RCC 7860 (cell line): ENCODE results near the gene ULK3.

ENCODE experiments used
- DNase-seq: peaks from one replicate; pipeline ENCODE4 v3.0.0-alpha.2; 2015; ENCODE audit warnings: low spot score
- FAIRE-seq: peaks from 2 replicates; lab custom pipeline; 2012; peaks lifted over from hg19 to GRCh38; lab: Jason Lieb, UNC

The ULK3 gene

DNA sequence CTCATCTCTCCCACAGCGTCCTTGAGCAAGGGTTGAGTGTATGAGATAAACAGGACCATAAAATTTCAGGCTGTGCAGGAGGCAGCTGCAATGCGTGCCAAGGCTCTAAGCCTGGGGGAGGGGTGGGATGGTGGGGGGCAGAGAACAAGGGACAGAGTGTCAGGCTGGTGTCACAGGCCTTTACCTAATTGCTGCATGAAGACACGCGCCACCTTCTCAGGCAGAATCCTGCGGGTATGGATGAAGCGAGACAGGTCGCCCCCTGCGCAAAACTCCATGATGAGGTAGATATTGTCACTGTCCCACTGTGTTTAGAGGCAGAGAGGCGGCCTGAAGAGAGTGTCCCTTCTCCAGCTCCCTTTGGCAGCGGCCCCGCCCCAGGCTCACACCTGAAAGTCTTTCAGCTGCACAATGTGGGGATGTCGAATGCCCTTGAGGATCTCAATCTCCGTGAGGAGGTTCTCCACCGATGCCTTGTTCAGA, 1.0 kb downstream of the ULK3 start:
- DNase-seq (no peak), FAIRE-seq (no peak)

DNA sequence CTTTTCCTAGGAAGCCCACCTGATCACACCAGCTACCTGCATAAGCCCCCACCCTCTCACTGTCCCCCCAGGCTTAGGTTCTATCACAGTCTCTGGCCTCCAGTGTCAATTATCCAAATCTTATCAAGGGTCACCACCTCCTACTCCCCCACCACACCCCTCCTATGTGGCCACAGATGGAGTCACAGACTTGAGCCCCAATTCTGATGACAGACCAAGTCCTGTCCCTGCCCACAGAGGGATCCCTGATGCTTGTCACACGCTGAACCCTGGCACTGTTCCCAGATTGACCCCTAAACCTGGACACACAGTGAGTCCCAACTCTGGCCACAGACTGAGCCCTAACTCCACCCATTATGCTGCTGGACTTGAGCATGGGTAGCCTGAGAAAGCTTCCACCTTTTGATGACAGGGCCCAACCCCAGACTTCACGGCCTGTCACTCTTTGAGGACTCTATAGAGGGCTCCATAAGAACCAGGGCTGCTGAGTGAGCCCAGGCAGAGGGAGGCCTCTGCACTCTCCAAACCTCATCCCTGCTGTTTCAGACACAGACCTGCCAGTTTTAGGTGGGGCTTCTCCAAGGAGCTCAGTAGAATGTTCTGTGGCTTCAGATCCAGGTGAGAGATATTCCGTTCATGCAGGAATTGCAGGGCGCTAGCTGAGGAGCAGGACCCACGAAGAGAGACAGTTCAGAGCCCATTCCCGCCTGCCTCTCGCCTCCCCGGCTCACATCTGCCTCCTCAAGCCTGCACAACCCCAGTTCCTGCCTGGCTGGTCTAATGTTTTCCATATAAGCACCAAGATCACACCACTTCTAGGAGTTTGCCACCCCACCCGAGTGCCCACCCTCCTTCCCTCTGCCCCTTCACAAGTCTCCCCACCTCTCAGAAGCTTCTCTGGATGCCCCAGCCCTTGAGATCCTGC, 1.8 kb downstream of the ULK3 start:
- DNase-seq (no peak), FAIRE-seq (no peak)

DNA sequence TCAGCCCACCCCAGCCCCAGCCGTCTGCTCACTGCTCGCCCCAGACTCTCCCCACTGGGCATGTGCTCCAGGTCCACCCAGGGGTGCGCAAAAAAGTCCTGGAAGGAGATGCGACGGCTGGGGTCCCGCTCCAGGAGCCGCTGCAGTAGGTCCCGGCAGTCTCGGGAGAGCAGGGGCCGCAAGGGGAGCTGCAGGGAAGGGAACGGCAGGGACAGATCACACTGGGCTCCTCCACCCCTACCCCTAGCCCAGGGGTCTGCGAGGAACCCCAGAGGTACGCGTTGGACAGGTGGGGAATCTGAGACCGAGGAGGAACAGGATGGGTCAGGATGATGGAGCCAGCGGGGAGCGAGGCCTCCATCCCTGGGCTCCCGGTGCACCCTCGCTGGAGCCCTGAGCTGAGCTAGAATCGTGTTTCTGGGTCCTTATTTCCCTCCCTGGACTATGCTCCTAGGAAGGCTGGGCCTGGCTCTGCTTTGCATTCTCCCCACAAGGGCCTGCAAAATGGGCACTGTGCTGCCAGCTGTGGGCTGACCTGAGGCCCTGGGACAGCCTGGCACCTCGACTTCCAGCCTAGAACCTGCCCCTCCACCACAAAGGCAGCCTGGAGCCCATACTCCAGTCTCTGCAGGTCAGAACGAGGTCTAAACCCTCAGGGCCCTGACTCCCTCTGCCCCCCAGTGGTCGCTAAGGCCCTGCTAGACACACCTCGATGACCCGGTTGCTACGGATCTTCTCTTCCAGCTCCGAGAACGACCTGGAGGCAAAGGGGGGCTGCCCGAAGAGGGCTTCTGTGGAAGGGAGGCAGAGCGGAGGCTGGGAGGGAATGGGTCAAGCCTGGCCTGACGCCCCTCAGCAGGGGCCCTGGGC, 3.2 kb downstream of the ULK3 start:
- DNase-seq (no peak), FAIRE-seq (no peak)

DNA sequence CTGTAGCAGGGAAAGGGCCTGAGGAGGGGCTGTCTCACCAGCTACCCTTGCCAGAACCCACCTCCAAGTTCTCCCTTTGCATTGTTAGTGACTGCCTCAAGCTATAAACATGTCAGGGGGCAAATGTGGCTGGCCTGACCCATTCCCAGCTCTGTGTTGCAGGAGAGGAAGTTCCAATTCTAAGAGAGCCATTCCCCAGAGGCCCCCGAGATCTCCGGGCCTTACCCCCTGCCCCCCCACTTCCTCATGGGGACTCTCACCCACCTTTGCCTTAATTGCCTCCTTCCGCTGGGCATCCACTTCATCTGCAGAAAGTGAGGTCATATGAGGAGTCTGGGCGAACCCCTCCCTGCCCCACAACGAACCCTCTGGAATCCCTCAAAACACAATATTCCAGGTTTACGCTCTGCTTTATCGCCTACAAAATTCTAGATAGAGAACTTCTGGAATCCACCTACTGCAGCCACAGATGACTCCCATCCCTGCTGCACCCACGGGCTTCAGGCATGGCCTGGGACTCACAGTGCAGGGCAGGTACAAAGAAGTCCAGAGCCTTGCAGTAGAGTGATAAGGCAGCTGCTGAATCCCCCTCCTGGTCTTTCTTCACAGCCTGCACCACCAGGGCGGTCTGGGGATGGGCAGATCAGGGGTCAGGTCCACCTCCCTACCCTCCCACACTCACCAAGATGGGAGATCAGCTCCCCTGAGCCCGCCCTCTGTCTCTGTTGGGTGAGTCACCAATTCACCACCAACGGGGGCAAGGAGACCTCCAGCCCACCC, 4.0 kb downstream of the ULK3 start:
- no peak for FAIRE-seq
- no peak for DNase-seq

DNA sequence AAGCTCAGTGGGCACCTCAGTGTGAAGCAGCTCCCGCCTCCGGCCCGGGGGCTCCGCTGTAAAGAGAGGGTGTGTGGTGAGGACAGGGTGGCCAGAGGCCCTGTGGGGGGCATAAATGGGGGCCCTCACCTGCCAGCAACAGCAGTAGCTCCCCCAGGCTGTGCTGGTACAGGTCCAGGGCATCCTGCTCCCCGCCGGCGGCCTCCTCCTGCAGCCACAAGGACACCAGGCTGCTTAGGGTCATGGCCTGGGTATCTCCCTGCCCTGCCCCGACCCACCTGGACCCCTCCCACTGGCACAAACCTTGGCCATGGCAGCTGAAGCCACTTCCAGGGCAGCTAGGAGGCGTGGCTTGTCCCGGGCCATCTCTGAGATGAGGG, 4.8 kb downstream of the ULK3 start:
- FAIRE-seq (no peak), DNase-seq (no peak)

DNA sequence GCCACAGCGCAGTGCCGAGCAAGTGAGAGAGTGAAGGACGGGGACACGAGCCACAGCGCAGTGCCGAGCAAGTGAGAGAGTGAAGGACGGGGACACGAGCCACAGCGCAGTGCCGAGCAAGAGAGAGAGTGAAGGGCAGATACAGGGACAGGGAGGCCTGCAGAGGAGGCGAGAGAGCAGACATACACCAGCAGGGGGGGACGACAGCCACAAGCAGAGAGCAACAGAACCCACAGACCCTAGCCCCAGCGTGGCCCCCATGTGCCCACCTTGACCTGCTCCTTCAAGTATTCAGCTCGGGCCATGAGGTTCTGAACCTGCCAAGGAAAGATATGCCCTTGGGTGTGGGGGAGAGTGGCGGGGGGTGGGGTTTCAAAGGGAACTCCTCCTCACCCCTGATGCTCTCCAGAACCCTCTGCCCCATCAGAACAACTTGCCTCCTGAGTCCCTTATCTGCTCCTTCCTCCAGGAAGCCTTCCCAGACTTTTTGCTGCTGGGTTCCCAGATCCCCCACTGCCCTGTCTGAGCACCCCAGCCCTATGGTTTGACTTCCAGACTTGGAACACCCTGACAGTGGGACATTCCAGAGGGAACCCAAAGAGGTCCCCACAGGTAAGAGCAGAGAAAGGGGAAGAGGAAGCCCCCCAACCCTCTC, 5.3 kb downstream of the ULK3 start:
- DNase-seq, result no peak

DNA sequence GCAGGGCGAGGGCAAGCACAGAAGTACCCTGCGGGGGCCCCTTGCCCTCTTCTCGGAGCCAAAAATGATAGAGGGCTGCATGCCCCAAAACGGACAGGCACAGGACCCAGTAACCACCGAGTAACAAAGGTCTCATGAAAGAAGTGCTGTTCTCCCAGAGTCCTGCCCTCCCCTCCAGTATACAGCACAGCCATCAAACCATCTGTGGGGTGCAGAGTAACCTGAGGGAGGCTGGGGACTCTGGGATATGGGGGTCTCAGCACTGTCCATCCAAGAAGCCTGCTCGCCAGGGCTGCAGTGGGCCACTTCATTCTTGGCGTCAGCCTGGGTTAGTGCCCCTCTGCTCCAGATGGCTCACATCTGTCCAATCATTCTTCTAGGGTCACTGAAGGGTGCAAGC, 6.1 kb downstream of the ULK3 start:
- FAIRE-seq (no peak), DNase-seq (no peak)

More for the DNA sequence above, 5.3 kb downstream of the ULK3 start:
- FAIRE-seq, result no peak

DNA sequence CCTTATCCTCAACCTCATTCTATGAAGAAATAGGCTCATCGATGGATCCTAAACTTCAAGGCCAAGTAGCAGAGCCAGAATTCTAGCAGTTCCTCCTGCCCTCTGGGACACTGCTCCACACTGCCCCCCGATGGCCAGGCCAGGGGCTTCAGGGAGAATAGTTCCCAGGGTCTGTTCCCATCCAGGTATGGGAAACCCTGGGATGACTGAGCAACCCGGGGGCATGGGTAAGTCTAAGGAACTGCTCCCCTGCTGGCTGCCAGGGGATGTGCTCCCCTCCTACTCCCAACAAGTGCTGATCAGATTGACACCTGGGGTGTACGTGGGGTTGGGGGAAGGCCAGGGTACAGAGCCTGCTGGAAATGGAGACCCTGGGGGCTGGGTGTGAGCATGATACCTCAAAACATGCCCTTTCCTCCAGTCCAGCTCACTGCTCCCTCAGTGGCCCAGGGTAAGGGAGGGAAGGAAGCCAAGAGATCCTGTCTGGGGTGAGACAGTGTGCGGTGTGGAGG, 7.6 kb downstream of the ULK3 start:
- FAIRE-seq (no peak), DNase-seq (peak; percentile 48)

DNA sequence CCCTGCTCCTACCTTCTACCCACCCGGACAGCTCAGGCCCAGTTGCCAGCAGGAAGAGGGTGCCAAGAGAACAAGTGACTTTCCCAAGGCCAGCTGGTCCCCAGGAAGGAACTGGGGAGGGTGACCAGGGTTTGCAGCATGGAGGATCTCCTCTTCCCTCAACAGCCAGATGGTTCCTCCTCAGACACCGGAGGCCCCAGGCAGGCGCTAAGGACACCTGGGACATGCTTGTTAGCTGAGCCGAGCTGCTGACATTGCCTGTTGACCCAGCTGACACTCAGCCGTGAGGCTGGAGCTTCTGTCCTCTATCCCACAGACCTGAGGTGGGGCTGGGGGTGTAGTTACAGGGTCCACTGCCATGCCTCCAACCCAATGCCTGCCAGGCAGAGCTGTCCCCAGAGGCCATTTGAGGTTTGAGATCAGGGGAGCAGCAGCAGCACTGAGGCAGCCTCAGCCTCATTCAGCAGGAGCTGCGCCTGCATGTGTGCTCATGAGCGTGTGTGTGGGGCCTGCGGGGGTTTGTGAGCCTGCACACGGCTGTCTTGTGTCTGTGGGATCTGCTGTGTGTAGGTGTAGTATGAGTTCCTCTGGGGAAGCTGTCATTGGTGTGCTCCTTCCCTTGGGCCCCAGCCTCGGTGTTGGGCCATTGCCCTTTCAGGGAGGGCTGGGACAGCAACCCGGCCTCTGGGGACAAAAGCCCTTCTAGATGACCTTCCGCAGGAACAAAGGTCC, 9.4 kb downstream of the ULK3 start:
- DNase-seq (no peak), FAIRE-seq (no peak)

DNA sequence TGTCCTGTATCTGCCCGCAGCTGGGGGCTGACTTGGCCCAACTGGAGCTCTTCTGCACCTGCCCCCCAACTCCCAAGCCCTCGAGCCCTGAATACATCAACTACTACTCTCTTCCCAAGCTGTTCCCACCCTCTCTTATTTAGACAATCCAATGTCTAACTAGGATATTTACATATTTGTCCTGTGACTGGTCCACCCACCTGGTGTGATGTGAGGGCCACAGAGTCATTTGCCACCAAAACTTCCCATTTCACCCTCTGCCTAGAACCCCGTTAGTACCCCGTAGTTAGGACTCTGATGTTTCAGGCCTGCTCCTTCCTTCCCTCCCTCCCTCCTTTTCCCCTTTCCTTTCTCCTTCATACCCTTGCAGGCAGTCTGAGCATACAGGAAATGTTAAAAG, 10.1 kb downstream of the ULK3 start:
- FAIRE-seq, result no peak
- DNase-seq, result no peak

DNA sequence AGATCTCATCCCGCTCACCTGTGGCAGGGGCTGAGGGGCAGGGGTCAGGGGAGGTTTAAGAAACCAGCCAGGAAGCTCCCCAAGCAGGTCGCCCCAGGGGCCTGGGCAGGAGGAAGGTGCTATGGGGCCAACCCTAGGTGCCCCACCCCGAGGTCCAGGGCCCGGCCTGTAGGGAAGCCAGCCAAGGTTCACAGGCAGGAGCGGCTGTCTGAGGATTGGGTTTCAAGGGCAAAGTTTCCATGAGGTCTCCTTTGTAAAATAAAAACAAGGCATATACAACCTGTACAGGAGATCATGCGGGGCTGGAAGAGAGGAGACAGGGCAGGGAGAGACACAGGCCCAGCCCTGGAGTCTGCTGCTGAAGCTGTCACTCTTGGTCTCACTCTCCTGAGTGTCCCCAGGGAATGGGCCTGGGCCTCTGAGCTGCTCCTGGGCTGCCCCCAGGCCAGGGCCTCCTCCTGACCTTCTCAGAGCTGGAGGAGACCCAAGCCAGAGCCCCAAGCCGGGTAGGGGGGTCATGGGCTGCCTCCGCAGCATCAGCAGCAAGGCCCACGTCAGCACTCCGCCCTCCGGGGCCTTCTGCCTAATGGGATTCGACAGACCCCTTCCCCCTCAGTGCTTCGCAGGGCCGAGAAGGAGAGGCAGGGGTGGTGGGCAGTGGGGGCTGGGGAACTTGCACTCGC, 11.0 kb downstream of the ULK3 start:
- FAIRE-seq (no peak), DNase-seq (no peak)

DNA sequence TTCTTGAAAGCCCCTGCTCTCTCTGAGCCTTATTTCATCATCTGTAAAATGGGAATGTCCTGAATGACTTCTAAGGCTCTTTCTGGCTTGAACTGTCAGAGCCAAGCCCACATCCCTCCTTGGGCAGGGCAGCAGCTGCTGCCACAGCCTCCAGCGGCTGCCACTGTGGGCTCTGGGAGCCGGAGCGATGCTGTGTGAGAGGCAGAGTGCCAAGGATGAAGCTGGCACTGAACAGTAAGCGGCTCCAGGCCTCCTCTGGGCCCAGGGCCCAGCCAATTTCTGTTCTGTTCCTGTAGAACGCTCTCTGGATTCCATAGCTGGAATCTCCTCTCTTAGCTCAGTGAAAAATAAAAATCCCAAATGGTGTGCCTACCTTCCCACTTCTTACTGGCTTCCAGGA, 12.1 kb downstream of the ULK3 start:
- no peak for FAIRE-seq
- DNase-seq, result no peak

DNA sequence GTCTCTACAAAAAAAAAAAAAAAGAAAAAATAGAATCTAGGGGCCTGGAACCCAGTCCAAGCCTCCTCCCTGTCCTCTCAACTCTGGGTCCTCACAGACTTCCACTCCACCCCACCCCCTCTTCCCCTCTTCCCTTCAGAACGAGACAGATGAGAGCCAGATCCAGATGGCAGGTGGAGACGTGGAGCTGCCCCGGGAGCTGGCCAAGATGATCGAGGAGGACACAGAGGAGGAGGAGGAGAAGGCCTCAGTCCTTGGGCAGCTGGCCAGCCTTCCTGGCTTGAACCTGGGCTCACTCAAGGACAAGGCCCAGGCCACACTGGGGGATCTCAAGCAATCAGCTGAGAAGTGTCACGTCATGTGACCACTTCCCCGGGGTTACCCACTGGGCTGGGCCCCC, 13.0 kb downstream of the ULK3 start:
- no peak for FAIRE-seq
- DNase-seq, result no peak

DNA sequence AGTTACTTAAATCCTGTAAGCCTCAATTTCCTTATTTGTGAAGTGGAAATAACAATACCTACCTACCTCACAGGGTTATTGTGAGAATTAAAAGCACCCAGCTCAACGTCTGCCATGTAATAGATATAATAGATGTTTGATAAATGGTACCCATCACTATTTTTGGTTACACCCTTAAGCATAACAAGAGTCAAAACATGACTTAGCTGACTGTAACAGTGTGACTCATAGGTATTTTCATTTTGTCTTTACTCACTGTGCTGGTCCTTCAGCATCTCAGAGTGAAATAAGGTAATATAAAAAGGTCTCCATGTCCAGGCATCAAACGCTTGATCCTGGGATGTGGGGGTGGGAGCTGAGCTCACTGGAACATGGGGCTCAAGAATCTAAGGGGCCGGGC, 13.5 kb downstream of the ULK3 start:
- no peak for FAIRE-seq
- no peak for DNase-seq

DNA sequence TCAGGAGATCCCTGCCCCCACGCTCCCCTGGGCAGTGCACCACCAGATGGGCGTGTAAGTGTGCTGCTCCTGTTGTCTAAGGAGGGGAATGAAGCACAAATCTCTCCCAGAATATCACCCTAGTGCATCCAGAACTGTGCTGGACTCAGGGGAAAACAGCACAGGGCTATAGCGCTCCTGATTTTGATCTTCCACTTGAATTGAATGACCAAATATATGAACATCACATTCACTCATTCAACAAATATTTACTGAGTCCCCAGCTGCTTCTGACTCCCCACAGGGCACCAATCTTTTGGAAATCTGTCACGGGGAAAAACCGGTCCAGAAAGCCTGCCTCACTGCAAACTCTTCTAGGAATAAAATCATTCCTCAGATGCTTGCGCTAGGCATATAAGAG, 14.1 kb downstream of the ULK3 start:
- FAIRE-seq (no peak), DNase-seq (no peak)

DNA sequence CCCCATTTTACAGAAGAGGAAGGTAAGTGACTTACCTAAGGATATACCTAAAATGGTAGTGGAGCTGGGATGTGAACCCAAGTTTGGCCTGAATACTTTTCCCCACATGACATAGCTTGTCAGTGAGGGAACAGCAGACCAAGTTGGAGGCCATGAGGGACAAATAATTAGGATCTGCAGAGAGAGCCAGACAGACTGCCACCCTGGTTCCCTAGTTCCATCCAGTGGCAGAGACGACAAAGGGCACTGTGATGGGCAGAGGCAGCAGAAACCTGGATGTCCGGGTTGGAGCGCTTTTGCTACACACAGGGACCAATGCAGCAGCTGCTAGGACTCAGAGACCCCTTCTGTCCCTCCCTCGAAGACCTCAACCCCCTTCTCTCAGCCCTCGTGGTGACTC, 15.3 kb downstream of the ULK3 start:
- no peak for FAIRE-seq
- DNase-seq, result no peak

DNA sequence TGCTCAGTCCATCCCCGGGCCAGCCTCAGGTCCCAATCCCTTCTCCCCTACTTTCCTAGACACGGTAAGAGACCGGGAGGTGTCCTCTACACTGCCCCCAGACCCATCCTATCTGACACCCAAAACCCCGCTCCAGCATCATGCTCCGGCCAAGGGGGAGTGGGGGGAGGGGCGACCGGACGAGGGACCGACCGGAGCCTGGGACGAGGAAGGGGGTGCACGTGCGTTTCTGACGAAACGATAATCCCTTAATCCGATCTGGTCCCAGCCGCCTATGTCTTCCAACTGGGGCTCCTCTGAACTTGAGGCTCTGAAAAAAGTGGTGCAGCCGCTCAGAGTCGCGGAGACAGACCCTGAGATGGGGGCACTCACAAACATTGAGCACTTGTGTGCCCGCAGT, 16.0 kb downstream of the ULK3 start:
- no peak for FAIRE-seq
- no peak for DNase-seq

DNA sequence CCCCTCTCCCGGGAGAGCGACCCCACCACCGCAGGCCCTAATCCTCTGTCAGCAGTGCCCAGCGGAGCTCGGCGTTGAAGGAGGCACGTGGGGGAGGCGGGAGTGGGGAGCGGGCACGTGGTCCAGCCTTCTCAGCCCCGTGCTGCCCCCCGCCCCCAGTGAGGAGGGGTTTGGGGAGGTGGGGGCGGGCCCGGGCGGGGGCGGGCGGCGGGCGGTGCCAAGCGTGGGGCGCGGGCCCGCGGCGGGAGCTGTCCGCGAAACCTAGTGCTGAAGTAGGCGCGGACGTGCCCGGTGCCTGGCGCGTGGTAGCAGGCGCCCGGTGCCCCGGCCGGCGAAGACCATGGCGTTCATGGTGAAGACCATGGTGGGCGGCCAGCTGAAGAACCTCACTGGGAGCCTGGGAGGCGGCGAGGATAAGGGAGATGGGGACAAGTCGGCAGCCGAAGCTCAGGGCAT, 16.6 kb downstream of the ULK3 start, which contains the start of gene CPLX3:
Gene CPLX3, plus strand, starts transcription at position 264 of the 456 bp plus-strand sequence. Its CDS starts 77 bp downstream, at position 341.
- FAIRE-seq, result no peak
- no peak for DNase-seq

DNA sequence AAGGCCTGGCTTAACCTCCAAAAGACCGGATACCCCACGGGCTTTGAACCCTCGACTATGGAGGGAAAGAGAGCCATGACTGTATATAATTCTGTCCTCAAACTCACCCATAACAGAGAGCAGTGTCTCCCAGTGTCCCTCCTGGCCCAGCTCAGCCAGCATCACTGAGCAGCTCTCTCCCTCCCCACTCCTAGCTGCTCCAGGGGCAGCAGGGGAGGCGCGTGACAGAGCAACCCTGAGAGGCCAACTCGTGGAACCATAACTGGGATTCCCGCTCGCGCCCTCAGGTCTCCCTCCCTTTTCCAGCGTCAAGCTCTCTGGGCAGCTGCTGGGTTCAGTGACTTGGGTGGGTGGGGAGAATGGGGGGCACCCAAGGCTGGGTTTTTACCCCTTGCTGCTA, 17.1 kb downstream of the ULK3 start:
- no peak for FAIRE-seq
- DNase-seq, result no peak
